SH-SY5Y (cell line): ENCODE measurements around the gene SLC17A8.

ENCODE experiments used
- GATA2 ChIP-seq: IDR thresholded peaks from 2 replicates; pipeline ENCODE4 v1.6.1; 2011; ENCODE audit warnings: mild to moderate bottlenecking, low read depth, low read length
- GATA3 ChIP-seq: IDR thresholded peaks from 2 replicates; pipeline ENCODE4 v1.6.1; 2011; ENCODE audit warnings: low read depth, mild to moderate bottlenecking, low read length, moderate library complexity

Gene SLC17A8

DNA sequence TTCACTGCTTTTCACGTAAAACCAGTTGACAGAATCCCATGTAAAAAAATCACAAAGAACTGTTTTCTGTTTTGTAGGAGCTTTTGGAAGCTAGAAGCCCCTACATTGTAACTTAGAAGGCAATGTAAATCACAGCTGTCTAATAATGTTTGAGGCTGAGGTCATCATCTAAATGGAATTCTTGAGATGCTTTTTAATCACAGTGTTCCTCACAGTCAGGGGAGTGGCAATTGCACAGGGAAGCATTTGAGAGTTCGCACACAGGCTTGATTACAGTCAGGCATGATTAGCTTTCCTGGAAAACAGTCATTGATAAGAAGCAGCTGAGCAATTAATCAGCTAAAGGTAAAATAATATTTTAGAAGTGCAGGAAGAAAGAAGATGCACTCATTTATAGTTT is 2.9 kb downstream of the SLC17A8 start:
- TF ChIP-seq GATA3, result no peak
- TF ChIP-seq GATA2, result no peak

- TF ChIP-seq GATA2, result no peak
- no peak for TF ChIP-seq GATA3
These were observed 3.6 kb downstream of the SLC17A8 start for GRCh38 chr12:100360450-100360849.

DNA sequence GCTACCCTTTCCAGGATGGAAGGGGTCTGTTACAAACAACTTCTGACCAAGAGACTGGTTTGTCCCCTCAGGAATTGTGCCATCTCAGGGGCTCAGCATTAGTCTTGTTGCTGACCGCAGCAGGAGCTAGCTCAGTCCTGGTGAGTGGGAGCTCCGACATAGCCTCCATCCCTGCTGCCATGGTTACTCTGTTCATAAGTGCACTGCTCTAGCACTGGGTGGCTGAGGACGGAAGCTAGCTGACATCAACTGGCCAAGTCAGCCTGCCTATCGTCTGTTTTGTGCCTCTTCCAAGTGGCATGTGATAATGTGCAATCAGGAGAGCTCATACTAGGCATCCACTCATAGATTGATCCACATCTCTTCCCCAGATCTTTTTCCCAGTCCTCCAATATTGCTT is 7.5 kb downstream of the SLC17A8 start:
- TF ChIP-seq GATA3 (no peak), GATA2 (no peak)

GRCh38 chr12:100365411-100365810 is 8.5 kb downstream of the SLC17A8 start:
- TF ChIP-seq GATA2, result no peak
- TF ChIP-seq GATA3, result no peak

GRCh38 chr12:100368066-100368465 is 11.2 kb downstream of the SLC17A8 start:
- TF ChIP-seq GATA3 (no peak), GATA2 (no peak)

DNA sequence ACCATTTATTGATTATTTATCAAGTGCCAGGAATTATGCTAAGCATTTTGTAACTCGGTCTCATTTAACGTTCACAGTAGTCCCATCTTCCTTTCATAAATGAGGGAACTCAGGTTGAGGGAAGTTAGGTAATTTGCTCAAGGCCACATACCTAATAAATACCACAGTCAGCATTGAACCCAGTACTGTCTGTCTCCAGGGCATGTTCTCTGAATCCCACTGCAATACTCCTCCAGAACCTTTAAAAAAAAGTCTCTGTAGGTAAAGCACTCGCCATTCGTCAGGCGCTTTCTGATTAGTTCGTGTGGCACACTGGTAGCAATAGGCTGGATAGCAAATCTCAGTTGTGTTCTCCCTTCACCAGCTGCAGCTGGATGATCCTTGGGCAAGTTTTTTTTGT is 14.3 kb downstream of the SLC17A8 start:
- no peak for TF ChIP-seq GATA2
- TF ChIP-seq GATA3, result no peak

- no peak for TF ChIP-seq GATA2
- TF ChIP-seq GATA3, result no peak
These were observed 16.2 kb downstream of the SLC17A8 start for GRCh38 chr12:100372853-100373640.

DNA sequence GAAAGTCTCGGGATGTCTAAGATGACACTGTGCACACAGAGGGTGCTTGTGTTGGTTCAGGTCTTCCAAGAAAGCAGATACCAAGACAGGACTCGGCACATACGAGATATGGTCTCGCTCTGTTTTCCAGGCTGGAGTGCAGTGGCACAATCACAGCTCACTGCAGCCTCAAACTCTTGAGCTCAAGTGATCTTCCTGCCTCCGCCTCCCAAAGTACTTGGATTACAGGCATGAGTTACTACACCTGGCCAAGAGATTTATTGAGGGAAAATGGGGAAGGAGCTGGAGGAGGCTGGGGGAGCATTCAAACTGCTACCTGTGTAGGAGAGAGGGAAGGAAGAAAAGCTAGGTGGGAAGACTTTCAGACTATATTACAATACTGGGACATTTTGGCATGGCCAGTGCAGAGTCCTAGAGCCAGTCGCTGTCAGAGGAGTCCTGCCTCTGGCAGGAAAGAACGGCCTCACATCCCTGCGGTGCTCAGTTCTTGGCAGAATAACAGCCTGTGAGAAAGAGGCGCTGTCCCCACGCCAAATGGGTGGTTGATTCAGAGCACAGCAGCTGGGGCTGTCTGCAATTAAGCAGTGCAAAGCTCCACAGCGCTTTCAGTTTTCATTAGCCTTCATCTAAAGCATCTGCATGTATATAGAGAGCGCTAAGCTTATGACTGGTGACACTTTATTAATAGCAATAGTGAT is 18.3 kb downstream of the SLC17A8 start:
- TF ChIP-seq GATA3 (no peak), GATA2 (no peak)

DNA sequence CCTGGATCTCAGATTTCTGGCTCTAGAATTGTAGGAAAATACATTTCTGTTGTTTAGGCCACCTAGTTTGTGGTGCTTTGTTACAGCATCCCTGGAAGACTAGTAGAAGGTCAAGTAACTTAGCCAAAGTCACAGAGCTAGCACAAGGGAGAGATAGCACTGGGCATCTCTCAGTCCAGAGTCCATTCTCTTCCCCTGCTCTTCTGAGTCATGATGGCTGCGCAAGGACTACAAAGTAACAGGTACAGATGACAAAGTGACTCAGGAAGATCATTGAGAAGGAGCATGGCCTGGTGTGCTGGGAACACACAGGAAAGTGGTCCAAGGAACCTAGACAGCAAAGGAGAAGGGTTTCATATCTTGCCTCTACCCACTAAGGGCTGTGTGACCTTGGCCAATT is 19.3 kb downstream of the SLC17A8 start:
- no peak for TF ChIP-seq GATA2
- no peak for TF ChIP-seq GATA3

DNA sequence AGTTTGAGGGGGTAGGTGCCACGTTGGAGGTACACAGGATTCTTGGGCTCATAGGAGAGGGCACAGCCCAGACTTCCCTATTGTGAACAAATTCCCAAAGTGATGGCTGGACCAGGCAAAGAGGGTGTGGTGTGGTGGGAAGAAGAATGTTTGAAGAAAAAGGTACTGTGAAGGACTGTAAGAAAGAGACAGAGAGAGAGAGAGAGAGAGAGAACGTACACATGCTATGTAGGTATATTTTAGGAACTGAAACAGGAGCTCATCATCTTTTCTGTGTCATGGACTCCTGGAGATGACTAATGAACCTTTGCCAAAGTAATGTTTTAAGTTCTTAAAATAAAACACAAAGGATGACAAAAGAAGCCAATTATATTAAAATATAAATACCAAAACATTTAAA is 24.5 kb downstream of the SLC17A8 start:
- no peak for TF ChIP-seq GATA2

GRCh38 chr12:100382338-100382737 is 25.5 kb downstream of the SLC17A8 start:
- TF ChIP-seq GATA2, result no peak
- no peak for TF ChIP-seq GATA3

DNA sequence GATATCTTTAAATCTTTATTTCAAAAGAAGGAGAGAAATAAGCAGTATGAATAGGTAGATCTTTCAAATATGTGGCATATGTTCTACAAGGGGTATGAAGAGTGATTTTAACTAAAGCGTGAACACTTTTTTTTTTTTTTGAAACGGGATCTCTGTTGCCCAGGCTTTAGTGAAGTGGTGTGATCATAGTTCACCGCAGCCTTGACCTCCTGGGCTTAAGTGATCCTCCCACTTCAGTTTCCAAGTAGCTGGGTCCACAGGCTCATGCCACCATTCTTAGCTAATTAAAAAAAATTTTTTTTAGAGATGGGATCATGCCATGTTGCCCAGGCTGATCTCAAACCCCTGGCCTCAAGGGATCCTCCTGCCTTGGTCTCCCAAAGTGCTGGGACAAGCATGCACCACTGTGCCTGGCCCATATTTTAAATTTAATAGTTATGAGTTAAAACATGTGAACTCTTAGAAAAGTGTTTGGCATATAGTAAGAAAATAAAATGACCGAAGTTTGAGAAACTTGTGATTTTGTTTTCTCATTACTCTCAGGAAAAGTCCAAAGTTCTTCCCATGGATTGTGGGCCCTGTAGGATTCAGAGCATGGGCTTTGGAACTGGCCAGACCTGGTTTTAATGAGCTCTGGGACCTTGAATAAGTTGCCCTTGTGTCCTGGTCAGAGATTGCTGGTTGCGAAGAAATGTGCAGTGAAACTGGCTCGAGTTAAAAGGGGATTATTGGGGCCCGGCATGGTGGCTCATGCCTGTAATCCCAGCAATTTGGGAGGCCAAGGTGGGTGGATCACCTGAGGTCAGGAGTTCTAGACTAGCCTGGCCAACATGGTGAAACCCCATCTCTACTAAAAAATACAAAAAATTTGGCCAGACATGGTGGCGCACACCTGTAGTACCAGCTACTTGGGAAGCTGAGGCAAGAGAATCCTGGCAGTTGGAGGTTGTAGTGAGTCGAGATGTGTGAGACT is 27.0 kb downstream of the SLC17A8 start:
- no peak for TF ChIP-seq GATA2
- TF ChIP-seq GATA3, result no peak

- TF ChIP-seq GATA2, result no peak
- no peak for TF ChIP-seq GATA3
These were observed 27.7 kb downstream of the SLC17A8 start for GRCh38 chr12:100384559-100384935.

- no peak for TF ChIP-seq GATA3
- TF ChIP-seq GATA2, result no peak
These were observed 31.5 kb downstream of the SLC17A8 start for GRCh38 chr12:100388382-100388781.

- TF ChIP-seq GATA3 (no peak), GATA2 (no peak)
These were observed 35.0 kb downstream of the SLC17A8 start for GRCh38 chr12:100391856-100392255.
